ENCODE data around the gene COX6B2.

The COX6B2 gene

DNA sequence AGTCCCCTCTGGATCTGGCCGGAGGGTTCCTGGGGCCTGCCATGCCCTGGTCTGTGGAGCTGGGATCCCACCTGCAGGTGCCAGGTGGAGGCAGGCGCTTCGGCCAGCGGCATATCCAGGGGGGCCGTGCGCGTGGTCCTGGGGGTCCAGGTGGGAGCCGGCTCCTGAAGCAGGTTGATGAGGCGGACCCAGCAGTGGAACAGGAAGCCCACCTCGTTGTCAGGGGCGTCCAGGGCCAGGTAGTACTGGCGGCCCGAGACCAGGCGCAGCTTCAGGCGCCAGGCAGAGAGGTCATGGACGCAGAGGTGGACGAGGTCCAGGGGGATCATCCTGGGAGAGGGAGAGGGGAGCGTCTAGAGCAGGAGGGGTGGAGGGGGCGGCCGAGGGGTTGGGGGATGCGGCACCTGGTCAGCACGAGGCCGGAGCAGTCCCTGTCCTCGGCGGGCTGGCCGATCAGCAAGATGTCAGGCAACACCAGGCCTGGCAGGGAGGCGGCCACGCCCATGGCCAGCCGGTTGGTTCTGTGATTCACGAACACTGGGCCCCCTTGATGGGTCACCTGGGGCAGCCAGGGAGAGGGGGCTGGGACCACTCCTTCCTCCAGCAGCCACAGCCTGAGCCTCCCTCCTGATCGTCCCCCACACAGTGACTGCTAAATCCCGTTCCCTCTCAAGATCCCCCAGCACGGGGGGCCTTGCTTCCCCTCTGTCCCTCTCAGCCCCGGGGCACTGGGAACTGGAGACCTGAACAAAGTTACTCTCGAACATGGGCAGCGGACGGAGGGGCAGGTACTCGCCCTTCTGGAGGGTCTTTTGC, 7.9 kb upstream of the COX6B2 start:
- no peak for DNase-seq (ENCODE audit: low spot score)

GRCh38 chr19:55360902-55361301, 6.4 kb upstream of the COX6B2 start:
- no peak for DNase-seq (ENCODE audit: low spot score)

DNA sequence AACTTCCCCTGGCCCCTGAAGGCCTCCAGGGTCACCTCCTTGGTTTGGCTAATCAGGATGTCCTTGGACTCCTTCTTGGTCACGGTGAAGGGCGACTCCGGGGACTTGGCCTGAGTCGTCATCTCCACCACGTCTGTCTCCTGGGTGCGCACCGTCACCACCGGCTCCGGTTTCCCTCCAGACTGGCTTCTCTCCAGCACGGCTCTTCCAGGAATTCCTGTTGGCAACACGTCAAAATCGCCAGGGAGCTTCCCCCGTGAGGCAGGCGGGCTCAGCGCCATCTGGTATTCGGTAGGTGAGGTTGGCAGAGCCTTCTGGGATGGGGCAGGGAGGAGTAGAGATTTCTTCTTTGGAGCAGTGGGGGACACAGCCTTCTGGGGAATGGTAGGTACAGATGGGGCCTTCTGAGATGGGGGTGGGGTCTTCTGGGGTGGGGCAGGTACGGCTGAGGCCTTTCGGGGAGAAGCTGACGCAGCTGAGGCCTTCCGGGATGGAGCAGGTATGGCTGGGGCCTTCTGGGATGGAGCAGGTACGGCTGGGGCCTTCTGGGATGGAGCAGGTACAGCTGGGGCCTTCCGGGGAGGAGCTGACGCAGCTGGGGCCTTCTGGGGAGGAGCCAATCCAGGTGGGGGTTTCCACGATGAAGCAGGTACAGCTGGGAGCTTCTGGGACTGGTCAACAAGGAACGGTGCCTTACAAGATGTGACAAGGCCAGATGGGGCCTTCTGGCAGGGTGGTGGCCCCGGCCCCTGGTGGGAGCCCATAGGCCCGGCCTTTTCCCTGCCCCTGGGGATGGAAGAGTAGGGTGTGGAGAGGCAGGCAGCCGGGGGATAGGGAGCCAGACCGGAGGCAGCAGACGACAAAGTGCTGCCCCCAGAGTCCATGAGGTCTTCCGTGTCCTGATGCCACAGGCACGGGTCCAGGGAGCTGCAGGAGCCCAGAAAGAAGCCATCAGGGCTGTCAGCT, 4.7 kb upstream of the COX6B2 start:
- DNase-seq (ENCODE audit: low spot score), result no peak

DNA sequence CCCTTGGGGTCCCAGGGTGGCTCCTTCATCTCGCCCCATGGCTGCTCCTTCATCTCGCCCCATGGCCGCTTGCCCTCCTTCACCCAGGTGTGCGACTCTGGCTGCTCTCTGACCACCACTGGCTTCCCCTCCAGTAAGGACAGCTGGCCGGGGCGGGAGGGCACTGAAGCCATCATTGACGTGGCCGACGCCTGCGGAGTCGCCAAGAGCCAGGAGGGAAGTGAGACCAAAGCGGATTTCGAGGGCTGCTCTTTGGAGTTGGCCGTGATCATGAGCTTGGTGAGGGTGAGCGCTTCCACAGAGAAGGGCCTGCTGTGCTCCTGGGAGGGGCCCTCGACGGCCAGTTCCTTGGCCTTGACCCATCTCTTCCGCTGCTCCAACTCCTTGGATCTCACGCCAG, 4.0 kb upstream of the COX6B2 start:
- no peak for DNase-seq (ENCODE audit: low spot score)

- DNase-seq (ENCODE audit: low spot score), result no peak
Observed at GRCh38 chr19:55355213-55355821, 798 bp upstream of the COX6B2 start.

GRCh38 chr19:55353803-55354697, 469 bp downstream of the COX6B2 start:
- peak; percentile 55 for DNase-seq (ENCODE audit: low spot score)

DNA sequence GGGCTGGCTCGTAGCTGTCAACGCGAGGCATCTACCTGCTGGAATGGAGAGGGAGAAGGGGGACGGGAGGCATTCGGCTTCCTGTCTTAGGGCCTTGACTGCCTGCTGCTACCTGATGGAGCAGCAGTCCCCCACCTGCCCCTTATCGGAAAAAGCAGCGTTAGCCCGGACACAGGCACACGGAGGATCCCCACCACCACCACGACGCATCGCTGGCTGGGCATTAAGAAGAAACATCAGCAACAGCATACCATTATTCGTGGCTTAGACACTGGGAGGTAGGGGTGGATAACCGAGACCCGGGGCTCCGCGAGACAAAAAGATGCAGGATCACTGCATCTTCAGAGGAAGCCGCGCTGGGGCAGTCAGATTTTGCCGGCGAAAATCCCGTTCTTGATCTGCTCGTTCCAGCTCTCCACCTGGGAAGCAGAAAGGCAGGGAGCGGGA, 1.1 kb downstream of the COX6B2 start:
- no peak for DNase-seq (ENCODE audit: low spot score)

DNA sequence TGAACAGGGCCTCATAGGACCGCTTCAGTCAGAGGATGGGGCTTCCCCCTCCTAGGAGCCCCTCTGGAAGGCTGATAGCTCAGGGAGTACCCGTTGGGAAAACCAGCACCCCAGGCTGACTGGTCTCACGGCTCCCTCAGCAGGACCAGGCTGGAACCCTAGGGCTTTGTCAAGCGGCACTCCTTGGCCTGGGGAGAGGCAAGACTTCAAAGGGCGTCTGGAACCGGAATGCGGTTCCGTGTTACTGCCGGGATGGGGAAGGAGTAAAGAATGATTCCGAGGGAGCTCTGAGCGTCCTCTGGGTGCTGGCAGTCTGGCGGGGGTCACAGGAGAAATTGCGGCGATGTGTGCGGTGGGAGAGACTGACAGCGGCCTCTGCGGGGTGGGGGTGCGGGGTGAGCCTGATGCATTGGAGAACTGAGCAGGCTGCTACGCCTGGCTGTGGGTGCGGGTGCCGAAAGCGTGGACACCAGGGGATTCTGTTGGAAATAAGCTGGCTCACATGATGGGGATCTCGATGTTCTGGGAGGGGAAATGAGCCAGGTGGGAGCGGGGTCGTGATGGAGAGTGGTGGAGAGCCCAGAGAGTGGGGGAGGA, 1.9 kb downstream of the COX6B2 start:
- DNase-seq (ENCODE audit: low spot score), result no peak

DNA sequence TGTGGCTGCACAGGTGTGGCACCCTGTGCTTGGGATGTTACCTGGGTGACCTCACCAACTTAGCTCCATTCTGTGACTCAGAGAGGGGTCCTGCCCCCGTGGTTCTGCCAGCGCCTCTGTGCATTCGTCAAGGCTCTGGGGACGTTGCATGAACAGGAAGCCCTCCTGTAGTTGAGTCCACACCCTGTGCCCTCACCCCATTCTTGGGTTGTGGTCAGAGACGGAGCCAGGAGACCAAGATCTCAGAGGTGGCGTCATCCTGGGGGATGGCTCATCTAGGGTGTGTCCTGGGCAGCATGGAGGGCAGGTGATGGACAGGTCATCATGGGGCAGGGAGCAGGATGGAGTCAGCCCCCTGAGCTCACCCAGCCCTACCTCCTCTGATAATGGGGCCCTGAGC, 2.5 kb downstream of the COX6B2 start:
- DNase-seq (ENCODE audit: low spot score), result no peak

- no peak for DNase-seq (ENCODE audit: low spot score)
Observed at GRCh38 chr19:55350620-55351315, 3.8 kb downstream of the COX6B2 start.

GRCh38 chr19:55348317-55349034, 6.0 kb downstream of the COX6B2 start:
- DNase-seq (ENCODE audit: low spot score), result no peak

- DNase-seq (ENCODE audit: low spot score), result no peak
Observed at GRCh38 chr19:55347442-55348009, 7.0 kb downstream of the COX6B2 start.

DNA sequence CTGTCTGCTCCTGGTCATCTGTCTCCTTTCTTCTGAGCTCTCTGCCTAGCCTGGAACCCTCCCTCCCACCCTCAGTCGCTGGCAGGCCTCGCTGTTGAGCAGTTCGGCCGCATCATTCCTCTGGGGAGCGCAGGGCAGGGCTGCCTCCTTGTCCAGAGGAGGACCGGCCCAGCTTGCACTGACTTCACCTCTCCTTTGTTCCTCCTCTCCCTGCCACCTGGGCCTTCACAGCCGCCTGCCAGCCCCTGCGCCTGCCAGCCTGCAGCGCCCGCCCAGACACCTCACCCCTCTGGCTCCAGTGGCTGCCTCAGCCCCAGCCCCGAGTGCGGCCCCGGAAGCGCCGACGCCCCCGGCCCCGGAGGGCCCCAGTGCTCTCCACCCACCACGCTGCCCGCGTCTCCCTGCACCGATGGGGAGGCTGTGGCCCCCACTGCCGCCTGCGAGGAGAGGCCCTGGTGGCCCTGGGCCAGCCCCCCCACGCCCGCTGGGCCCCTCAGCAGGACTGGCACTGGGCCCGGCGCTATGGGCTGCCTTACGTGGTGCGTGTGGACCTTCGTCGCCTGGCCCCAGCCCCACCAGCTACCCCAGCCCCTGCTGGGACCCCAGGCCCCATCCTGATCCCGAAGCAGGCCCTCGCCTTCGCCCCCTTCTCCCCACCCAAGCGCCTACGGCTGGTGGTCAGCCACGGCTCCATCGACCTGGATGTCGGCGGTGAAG, 7.6 kb downstream of the COX6B2 start:
- no peak for DNase-seq (ENCODE audit: low spot score)

DNA sequence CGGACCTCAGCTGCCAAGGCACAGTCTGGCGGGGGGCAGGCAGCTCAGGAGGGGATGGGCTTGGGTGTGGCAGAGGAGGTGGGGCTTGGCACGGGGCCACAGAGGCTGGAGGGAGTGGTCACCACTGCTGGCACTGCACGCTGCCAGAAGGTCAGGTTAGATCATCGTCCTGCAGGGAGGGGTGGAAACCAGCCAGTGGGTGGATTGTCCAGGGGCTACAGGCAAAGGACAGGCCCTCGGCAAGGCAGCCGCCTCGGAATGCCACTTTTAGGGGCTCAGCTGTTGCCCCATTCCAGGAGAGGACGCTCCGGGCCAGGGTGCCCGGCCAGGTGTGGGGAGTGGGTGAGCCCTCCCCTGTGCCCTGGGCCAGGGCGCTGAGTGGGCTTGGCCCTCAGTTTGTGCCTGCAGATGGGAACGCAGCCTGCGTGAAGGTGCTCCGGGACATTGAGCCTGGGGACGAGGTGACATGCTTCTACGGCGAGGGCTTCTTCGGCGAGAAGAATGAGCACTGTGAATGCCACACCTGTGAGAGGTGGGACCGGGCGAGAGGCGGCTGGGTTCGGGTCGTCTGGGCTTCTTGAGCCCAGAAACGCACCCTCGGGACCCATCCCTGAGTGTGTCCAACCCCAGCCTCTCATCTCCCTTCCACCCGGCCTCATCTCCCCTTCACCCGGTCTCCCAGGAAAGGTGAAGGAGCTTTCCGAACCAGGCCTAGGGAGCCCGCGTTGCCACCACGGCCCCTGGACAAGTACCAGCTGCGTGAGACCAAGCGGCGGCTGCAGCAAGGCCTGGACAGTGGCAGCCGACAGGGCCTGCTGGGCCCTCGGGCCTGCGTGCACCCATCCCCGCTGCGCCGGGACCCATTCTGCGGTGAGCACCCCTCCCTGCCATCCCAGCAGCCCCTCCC, 8.4 kb downstream of the COX6B2 start:
- DNase-seq (ENCODE audit: low spot score), result no peak

DNA sequence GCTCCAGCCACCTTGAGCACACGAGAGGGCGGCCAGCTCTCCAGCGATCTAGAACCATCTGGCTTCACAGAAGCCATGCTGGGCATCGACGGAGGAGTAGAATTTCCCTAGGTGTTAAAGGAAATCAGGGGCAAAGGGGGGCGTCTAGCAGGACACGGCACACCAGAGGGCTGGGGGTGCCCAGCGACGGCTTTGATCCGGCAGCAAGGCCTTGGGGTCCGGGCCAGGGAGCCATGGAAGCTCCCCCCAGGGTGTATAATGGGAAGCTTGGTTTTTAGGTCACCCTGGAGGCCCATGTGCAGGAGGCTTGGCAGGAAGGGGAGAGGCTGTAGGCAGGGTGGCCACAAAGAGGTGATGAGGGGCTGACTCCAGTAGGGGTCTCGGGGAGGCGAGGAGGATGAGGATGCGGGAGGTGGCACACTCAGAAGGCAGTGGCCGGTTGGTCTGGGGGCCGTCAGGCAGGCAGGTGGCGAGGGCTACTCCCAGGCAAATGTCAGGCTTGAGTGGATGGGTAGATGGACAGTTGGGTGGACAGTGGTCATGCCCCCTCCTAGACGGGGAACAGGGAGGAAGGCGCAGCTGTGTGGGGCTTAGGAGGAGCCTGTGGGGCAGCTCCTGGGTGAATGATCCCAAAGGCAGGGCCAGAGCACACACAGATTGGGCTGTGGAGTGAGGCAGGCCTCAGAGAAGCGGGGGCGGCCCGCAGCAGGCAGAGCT, 9.3 kb downstream of the COX6B2 start:
- no peak for DNase-seq (ENCODE audit: low spot score)

- no peak for DNase-seq (ENCODE audit: low spot score)
Observed at GRCh38 chr19:55344444-55344843, 10.1 kb downstream of the COX6B2 start.
